Ascending aorta (tissue), 2 donors: ENCODE data around the gene TBC1D10A. TPM values are rescaled to one million over a fixed set of nuclear protein-coding genes. Genes with fewer than 3 reads are reported as not detected.

ENCODE experiments used
- DNase-seq, 2 donors: peaks; one replicate each; pipeline ENCODE4 v3.0.0-alpha.2; 2019; ENCODE audit warnings: low spot score in 2 of 2
- H3K27ac ChIP-seq, 2 donors: fragments of 200-600 bp; sonication (generic); one replicate each; pipeline ENCODE4 v1.5.1; 2016 to 2017; ENCODE audit warnings: mild to moderate bottlenecking in 1 of 2
- H3K27me3 ChIP-seq: fragments of 200-600 bp; sonication (generic); one replicate; pipeline ENCODE4 v1.5.1; 2017
- H3K36me3 ChIP-seq, 2 donors: fragments of 200-600 bp; sonication (generic); one replicate each; pipeline ENCODE4 v1.5.1; 2016
- H3K4me1 ChIP-seq, 2 donors: fragments of 200-600 bp; sonication (generic); one replicate each; pipeline ENCODE4 v1.5.1; 2016 to 2017; ENCODE audit warnings: mild to moderate bottlenecking in 1 of 2
- H3K4me3 ChIP-seq, 2 donors: fragments of 200-600 bp; sonication (generic); one replicate each; pipeline ENCODE4 v1.5.1; 2016 to 2017; ENCODE audit warnings: mild to moderate bottlenecking in 1 of 2
- H3K9me3 ChIP-seq, 2 donors: fragments of 200-600 bp; sonication (generic); one replicate each; pipeline ENCODE4 v1.5.1; 2016
- CTCF ChIP-seq, 3 experiments: fragments of 200-600 bp in 2 of 3; fragments of 450-650 bp in 1 of 3; sonication (generic) in 2 of 3; IDR thresholded peaks; one replicate each; pipeline ENCODE4 v1.5.1; 2016 to 2019; ENCODE audit warnings: antibody characterized with exemption in 3 of 3, mild to moderate bottlenecking in 1 of 3, moderate library complexity in 1 of 3
- intact Hi-C: fragments of 100-400 bp; cut with DNase I; formaldehyde crosslinking; loops from one replicate; pipeline ENCODE4 v1.15.1; 2023
- total RNA-seq: library from RNA; depleted of rRNA; stranded (reverse); fragments of >200 nt; gene quantifications from one replicate; pipeline ENCODE4 v1.1.0, GENCODE V29; 2016

The TBC1D10A gene
- total RNA-seq, 1 donor from 2014 or later, result 107 TPM

DNA sequence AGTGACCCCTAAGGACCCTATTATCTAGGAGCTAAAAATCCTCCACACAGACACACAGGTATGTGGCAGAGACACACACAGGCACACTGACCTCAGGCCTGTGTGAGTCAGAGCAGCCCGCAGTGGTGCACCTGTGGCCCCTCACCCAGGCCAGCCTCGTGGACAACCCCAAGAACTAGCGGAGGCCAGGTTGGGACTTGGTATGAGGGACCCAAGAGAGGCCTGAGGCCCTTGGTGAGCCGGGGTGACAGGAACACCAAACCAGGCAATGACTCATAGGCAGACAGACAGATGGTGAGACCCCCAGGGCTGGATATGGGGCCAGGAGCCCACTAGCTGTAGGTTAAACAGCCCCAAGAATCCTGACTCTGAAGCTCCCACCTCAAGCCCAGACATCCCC is 43.4 kb downstream of the TBC1D10A start:
- intact Hi-C loops, result no loop called here
- no peak overlapping the region for H3K4me3 ChIP-seq
- peaks cover 0 to 8% of the 10 kb centered on the region in 2 donors for H3K4me1 ChIP-seq
- H3K27ac ChIP-seq, result no peak overlapping the region
- H3K27me3 ChIP-seq, result no peaks in the 10 kb centered on the region
- no peak for TF ChIP-seq CTCF (IDR thresholded peaks at IDR 0.05)
- no peak for DNase-seq
- H3K36me3 ChIP-seq, result peaks cover 22 to 39% of the 10 kb centered on the region in 2 donors
- no peaks in the 10 kb centered on the region for H3K9me3 ChIP-seq

DNA sequence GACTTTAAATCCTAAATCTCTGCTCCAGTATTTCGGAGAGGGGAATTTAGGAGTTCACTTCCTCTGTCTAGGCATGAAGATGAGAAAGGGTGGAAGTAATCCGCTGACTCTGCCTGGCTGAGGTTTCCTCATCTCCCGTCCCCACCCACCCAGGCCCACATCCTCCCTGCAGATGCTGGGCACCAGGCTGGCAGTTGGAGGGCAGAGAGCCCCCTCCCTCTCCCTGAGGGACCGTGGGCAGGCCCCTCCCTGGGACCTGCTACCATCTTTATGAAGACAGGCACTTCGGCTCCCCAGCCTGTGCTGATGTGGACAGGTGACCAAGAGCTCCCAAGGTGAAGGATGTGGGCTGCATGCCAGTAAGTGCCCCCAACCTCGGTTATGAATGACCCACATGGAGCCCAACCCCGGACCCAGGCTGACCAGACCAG is 44.1 kb downstream of the TBC1D10A start:
- no peak overlapping the region for H3K27ac ChIP-seq
- no peaks in the 10 kb centered on the region for H3K27me3 ChIP-seq
- H3K4me3 ChIP-seq, result no peak overlapping the region
- intact Hi-C loops, result no loop called here
- peaks cover 2 to 12% of the 10 kb centered on the region in 2 donors for H3K4me1 ChIP-seq
- H3K36me3 ChIP-seq, result peaks cover 22 to 39% of the 10 kb centered on the region in 2 donors
- H3K9me3 ChIP-seq, result no peaks in the 10 kb centered on the region
- DNase-seq, result no peak
- TF ChIP-seq CTCF (IDR thresholded peaks at IDR 0.05), result no peak

GRCh38 chr22:30280505-30280904 is 46.2 kb downstream of the TBC1D10A start:
- no peaks in the 10 kb centered on the region for H3K9me3 ChIP-seq
- no peak overlapping the region for H3K27ac ChIP-seq
- TF ChIP-seq CTCF (IDR thresholded peaks at IDR 0.05), result no peak
- peaks cover 14 to 25% of the 10 kb centered on the region in 2 donors for H3K36me3 ChIP-seq
- intact Hi-C loops, result no loop called here
- H3K27me3 ChIP-seq, result no peaks in the 10 kb centered on the region
- peaks cover 7 to 13% of the 10 kb centered on the region in 2 donors for H3K4me1 ChIP-seq
- H3K4me3 ChIP-seq, result no peak overlapping the region
- DNase-seq, result no peak

DNA sequence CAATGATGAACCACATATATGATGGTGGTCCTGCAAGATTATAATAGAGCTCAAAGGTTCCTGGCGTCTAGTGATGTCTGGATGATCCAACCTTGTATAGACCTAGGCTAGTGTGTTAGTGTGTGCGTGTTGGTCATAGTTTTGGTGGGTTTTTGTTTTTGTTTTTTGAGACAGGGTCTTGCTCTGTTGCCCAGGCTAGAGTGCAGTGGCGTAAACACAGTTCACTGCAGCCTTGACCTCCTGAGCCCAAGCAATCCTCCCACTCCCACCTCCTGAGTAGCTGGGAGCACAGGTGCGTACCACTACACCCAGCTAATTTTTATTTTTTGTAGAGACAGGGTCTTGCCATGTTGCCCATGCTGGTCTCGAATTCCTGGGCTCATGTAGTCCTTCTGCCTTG is 46.8 kb downstream of the TBC1D10A start:
- TF ChIP-seq CTCF (IDR thresholded peaks at IDR 0.05), result no peak
- no peaks in the 10 kb centered on the region for H3K9me3 ChIP-seq
- no peaks in the 10 kb centered on the region for H3K27me3 ChIP-seq
- H3K4me3 ChIP-seq, result no peak overlapping the region
- no peak for DNase-seq
- no peak overlapping the region for H3K27ac ChIP-seq
- peaks cover 8 to 20% of the 10 kb centered on the region in 2 donors for H3K36me3 ChIP-seq
- intact Hi-C loops, result no loop called here
- peaks cover 7 to 13% of the 10 kb centered on the region in 2 donors for H3K4me1 ChIP-seq

GRCh38 chr22:30279046-30279788 is 47.5 kb downstream of the TBC1D10A start:
- Histone ChIP-seq H3K36me3 (peaks cover 3 to 13% of the 10 kb centered on the region in 2 donors), H3K9me3 (no peaks in the 10 kb centered on the region), H3K27me3 (no peaks in the 10 kb centered on the region), H3K4me3 (no peak overlapping the region), H3K27ac (no peak overlapping the region), H3K4me1 (peaks cover 7 to 13% of the 10 kb centered on the region in 2 donors)
- intact Hi-C loops, result no loop called here
- TF ChIP-seq CTCF (IDR thresholded peaks at IDR 0.05), result no peak
- DNase-seq, result peak in 1 of 2 donors; percentile 80
